Hematopoietic multipotent progenitor cell treated with erythropoietin and hydrocortisone succinate and interleukin-3 and kit ligand, for 4 days (in vitro differentiated cells): Measurements from ENCODE around the gene LBX2.
A peak's percentile ranks its signal among the peaks of the same experiment; 100 is the strongest.

Source experiments
- DNase-seq: peaks from one replicate; pipeline ENCODE4 v3.0.0-alpha.2; 2015

The LBX2 gene

DNA sequence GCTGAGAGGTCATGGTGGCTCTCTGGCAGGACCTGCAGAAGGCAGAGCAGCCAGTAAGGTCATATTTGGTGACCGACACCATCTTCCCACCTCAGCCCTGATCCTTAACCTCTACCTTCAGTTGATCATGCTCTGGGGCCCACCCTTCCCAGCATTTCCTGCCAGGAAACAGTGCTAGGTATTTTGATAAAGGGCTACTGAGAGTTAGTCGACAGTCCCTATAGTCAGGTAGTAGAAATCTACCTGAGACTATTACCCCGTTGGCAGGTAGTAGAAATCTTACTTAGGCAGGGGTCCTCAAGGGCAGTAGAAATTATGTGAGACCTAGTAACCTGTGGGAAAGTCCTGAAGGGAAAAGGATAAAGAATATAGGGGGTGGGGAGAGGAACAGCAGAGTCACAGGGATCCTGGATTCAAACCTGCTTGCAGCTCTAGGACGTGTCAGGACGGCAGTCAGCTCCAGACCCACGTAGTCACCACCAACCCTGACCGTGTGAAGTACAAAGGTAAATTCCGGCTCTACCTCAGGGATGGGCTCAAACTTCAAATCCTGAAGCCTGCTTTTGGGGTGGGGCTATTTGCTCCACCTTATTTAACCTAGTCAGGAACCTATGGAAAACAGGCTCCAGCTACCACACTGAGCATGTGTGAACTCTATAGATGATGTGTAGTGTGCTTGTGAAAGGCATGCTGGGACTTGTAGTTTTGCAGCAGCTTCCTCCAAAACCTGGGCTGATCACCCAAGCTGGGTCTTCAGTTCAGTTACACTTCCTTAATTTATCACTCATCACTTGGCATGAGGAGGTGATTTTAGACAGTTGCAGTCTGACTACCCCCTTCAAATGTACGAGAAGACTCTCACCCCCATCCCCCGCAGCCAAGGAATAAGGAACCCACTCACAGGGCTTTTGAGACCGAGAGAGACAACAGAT lies 26.6 kb upstream of the LBX2 start, which contains the start of gene DQX1:
Gene DQX1, minus strand, starts transcription at position 515 of the 932 bp plus-strand sequence. Its CDS starts 502 bp downstream, at position 13.
- peak; percentile 77 for DNase-seq

DNA sequence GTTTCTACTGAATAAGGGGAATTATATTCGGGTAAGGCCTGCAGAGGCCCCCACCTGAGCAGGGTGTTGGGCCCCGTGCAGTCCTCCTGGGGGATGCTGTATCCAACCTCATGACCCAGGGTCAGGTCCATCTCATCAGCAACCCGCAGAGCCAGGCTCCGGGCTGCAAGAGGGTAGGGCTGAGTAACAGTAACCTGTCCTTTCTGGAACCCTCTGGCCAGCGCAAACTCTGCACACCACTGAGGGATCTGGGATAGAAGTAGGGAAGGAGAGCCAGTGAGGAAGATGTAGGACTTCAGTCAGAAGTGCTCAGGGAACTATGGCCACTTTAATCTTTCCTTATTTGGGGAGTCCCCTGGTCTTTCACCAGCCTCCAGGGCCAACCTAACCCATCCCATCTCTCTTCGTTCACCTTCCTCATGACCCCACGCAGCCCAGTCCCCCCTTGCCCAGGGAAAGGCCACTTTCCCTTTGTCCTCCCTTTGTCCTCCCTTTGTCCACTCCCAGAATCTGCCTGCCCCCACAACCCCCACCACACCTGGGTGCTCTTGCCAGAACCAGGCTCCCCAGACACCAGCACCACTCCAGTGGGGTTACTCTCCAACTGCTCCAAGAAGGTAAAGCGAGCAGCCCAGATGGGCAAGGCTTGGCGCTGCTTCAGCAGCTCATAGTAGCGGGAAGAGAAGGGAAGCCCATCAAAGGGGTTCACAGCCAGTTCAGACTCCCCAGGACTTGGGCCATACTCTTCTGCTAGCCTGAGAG lies 25.7 kb upstream of the LBX2 start:
- DNase-seq, result no peak

DNA sequence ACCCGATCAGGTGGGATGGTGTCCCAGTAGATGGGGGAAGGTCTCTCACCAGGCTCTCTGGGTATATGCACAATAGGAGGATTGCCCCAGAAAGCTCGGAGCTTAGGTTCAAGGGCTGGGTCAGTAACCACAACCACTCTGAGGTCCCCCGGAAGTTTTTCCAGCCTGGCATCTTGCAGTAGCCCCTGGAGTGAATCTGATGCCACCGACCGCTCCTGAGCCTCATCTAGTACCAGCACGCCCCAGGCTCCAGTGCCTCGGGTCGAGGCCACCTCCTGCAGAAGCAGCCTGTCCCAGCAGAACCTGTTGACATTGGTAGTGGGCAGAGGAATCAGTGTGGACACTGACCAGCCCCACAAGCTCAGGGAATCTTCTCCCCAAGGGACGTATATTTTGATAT lies 24.6 kb upstream of the LBX2 start:
- DNase-seq, result no peak

DNA sequence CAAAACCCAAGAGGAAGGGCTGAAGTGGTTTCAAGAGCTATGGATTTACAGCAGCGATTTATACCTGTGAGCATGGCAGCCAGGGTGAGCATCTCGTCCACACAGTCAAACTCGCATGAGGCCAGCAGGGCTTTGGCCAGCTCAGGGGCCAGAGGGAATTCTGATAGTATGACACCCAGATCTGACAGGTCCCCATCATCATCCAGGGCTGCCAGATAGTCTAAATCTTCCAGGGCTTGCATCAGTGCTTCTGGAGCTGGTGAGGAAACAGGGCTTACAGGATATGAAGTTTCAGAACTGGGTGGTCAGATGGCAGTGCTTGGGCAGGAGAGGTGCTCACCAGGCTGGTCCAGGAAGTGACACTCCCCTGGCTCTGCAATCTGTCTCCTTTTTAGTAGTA lies 23.1 kb upstream of the LBX2 start:
- DNase-seq, result no peak

DNA sequence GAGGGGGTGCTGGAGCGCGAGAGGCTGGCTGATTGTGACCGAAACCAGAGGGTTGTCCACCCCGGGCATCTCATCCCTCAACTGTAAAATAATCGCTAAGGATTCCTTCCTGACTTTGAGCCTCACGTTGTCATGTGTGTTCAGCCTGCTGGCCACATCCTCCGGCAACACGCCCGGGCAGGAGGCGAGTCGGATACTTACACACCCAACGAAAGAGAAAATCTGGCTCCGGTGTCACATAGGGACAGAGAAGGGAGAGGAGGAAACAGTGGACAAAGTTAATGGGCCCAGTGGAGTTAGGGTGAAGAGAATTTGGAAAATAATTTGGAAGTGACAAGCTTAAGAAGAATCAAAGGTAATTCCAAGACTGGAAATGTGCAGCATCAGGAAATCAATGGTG lies 17.2 kb upstream of the LBX2 start:
- no peak for DNase-seq

DNA sequence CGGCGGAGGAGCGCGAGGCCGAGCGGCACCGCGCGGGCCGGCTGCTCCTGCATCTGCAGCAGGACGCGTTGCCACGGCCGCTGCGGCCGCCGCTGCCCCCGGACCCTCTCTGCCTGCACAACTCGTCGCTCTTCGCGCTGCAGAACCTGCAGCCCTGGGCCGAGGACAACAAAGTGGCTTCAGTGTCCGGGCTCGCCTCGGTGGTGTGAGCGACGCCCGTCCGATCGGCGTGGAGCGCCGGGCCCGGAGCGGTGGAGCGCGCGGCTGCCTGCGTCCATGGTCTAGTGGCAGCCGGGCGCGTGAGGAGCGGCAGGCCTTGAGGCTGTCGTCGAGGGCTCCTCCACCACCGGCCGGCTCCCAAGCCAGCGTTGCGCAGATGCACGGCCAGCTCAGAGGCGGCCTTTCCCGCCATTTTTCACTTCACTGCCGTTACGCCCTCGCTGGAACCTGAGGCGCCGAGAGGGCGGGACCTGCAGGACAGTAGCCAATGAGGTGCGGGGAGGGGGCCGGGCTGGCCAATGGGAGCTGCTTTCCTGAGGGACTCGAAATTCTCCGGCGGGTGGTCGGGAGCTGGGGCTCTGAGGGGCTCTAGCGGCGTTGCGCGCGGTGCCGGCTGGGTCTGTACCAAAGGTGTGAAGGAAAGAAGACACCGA lies 16.7 kb upstream of the LBX2 start:
- DNase-seq, result peak; percentile 89

DNA sequence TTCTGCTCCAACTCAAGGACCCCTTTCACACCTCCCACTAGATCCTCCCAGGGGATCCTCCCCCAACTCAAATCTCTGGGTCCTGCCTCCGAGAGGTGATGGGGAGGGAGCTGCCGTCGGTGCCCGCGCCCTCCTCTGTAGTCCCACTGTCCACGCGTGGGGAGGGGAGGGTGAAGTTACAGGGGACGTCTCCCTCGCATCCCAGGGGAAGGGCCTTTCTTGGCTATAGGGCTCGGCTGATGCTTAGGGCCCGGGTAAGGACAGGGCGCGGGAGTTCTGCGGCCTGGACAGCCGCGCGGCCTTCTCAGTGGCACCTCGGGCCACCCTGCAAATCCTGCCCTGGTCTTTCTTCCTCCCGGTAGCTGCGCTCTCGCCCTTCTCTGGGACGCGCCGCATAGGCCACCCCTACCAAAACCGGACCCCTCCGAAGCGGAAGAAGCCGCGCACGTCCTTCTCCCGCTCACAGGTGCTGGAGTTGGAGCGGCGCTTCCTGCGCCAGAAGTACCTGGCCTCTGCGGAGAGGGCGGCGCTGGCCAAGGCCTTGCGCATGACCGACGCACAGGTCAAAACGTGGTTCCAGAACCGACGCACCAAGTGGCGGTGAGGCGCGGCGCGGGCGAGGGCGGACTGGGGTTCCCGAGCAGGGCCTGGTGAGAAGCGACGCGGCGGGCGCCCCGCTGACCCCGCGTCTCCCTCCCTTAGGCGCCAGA lies 16.0 kb upstream of the LBX2 start:
- DNase-seq, result no peak

DNA sequence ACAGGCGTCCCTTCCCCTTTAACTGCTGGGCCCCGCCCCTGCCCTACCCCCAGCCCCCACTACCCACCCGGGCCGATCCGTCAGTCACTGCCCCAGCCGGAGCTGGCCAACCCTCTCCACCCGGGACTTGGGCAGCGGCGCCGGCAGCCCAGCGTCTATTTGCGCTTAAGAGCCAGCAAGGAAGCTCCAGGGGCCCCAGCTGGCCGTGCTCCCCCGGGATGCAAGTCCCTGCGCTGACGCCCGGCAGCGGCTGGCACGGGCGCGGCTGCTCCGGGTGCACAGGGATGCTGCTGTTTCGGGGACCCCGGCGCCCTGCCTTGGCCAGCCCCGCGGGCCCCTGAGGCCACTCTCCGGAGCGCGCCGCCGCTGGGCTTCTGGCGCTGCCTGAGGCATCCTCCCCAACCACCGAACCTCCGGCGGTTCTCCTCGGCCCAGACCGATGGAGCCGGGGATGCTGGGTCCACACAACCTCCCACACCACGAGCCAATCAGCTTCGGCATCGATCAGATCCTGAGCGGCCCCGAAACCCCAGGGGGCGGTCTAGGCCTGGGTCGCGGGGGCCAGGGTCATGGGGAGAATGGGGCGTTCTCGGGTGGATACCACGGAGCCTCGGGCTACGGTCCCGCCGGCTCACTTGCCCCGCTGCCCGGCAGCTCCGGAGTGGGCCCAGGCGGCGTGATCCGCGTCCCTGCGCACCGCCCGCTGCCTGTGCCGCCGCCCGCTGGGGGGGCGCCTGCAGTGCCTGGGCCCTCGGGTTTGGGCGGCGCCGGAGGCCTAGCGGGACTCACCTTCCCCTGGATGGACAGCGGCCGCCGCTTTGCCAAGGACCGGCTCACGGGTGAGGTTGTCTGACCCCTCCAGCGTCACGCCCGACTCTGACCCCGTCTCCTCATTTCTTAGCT lies 15.2 kb upstream of the LBX2 start, which contains the start of gene TLX2:
Gene TLX2, plus strand, starts transcription at position 83 of the 903 bp plus-strand sequence. Its CDS starts 357 bp downstream, at position 440.
- DNase-seq, result peak; percentile 42

DNA sequence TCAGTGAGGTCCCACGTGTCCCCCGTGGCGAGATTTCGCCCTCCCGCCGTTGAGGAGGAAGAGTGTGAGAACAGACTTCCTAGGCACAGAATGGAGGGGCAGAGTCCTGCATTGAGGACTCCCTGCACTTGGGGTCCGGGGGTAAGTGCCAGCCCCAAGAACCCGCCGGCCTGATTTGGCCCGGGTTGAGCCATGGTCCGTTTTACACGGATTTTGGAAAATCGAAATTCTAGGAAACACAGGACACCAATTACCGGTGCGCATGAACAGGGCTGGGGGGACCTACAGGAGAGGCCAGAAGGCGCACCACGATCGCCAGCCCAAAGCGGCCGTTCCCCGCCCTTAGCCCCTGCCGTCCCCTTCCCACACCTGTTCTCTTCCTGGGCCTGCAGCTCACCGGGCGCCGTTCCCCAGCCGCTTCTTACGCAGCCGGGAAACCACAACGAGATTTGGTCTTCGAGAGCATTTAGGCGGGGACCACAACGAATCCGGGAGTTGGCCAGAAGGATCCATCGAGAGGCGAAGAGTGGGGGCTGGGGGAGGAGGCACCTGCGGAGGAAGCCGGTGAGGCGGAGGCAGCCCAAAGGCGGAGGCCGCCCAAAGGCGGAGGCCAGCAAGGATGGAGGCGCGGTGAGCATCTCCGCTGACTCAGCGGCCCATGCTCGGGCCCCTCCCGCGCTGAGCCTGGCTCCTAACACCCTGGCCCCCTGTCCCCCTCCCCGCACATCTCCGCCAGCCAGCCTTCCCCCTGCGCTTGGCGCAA lies 14.4 kb upstream of the LBX2 start:
- no peak for DNase-seq

DNA sequence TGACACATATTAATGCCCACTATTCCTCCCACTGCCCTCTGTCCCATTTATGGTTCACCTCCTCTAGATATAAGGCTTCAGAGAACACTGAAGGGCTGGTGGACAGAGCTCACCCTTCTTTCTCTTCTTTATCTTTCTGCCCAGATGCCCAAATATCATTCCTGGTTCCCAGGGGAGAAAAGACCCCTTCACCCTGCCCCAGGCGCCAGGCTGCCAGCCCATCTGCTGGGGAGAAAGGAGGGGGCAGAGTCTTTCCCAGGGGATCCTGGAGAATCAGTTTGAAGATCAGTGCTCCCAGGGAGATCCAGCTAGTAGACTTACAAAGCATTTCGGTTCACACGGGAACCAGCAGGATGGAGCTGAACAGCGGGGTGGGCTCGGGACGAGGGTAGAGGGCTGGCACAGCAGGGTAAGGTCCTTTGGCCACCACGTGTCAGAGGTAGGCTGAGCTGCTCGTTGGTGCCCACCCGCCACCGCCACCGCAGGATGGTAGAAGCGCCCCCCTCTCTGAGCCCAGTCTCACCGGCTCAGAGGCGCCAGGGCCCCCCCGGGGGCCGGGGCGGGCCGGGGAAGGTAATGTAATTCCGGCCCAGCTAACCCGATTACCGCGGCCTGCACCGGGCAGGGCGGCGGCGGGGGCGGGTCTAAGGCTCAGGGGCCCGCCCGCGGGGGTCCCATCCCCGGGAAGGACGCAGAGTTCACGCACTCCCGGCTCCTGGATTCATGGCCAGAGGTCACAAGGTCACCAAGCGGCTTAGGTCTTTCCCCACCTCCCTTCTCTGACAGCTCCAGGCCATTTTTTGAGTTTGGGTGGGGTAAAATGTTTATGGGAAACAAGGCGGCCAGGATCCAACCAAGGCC lies 13.6 kb upstream of the LBX2 start:
- DNase-seq, result no peak

DNA sequence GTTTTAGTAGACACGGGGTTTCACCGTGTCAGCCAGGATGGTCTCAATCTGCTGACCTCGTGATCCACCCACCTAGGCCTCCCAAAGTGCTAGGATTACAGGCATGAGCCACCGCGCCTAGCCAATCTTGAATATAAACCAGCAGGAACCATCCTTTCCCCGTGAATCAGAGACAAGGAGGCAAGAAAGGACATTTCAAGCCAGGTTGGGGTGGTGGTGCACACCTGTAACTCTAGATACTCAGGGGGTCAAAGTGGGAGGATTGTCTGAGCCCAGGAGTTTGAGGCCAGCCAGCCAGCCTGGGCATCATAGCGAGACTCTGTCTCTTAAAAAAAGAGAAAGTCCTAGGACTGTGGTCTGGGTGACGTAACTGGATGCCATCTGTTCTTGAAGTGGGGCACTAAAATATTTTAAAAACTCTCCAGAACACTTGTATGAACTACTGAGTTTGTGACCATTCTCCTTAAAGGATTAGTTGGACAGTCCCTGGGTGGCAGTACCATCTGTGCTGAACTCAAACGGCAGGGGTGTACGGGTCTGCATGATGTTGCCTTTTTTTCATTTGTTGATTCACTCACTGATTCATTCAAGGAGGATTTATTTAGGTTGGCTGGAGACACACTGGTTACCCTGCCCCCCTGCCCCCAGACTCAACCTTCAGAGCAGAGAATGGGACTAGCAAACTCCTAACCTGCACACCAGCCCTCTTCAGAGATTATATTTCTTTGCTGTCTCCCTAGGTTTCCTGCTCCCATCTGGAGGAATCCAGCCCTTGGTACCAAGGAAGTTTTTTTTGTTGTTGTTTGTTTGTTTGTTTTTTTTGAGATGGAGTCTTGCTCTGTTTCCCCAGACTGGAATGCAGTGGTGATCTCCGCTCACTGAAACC lies 11.9 kb upstream of the LBX2 start:
- no peak for DNase-seq

DNA sequence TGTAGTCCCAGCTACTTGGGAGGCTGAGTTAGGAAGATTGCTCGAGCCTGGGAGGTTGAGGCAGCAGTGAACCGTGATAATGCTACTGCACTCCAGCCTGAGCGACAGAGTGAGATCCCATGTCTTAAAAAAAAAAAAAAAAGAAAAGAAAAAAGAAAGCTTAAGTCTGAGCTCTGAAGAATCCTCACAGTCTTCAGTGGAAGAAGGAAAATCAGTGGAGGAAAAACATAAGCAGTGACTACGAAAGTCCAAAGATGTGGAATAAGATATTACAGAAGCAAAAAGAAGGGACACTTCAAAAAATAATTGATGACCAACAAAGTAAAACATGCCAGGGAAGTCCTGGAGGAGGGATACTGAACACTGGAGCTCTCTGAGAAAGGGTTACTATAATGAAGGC lies 10.9 kb upstream of the LBX2 start:
- no peak for DNase-seq

DNA sequence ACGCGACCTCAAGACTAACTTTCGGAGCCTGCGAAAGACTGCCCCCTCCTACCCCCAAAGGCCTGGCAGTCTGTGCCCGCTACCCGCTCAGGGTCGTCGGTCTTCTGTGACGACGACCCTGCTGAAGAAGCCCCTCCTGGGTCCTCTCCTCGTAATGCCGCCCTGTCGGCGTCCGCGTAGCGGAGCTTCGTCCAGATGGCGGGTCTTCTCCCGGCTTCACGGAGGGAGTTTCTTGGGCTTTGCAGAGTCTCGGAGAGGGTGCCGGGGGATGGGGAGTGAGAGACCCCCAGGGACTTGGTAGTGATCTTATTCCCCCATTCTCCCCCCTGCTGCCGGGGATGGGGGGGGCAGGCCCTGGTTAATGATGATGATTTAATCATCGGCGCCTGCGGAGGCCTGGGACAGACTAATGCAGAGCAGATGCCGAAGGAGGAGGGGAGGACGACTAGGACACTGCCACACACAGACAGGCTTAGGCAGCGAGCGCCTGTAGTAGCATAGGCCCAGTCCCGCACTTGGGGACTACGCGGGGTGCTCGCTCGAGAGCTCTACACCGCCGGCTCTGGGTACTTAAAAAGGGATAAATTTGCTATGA lies 8.6 kb upstream of the LBX2 start:
- peak; percentile 40 for DNase-seq

DNA sequence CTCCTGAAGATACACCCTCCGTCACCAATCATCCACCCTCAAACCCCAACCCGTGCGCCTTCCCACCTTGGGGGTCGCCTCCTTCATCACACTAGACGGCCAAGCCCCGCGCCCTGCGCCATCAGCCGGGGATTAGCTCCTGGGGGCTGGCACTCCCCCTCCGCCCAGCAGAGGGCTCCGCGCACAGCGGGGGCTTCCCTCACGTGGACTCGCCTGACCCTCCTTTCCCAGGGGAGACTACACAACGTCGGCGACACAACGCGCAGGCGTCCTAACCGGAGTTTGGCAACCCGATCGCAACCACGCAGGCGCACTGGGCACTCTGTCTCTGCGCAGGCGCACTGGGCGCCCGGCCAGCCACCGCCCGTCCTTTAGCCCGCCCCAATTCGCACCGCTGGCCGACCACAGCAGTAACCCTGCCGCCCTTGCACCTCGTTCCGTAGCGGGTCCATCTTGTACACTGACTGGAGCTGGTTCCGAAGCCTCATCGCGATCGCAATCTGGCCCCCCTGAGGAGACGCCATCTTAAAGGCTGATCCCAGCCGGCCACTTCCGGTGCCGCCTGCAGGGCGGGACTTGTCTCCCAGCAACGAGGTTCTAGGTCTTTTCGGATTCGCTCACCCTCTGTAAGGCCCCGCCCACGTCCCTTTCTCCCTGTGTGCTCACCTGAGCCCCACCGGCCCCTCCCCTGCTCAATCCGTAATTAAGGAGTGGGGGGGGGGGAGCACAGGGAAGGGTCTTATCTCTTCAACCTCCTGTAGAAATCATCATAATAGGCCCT lies 7.9 kb upstream of the LBX2 start, which contains the start of gene PCGF1:
Gene PCGF1, minus strand, starts transcription at position 551 of the 781 bp plus-strand sequence. Its CDS starts 27 bp downstream, at position 524.
- peak; percentile 99 for DNase-seq

DNA sequence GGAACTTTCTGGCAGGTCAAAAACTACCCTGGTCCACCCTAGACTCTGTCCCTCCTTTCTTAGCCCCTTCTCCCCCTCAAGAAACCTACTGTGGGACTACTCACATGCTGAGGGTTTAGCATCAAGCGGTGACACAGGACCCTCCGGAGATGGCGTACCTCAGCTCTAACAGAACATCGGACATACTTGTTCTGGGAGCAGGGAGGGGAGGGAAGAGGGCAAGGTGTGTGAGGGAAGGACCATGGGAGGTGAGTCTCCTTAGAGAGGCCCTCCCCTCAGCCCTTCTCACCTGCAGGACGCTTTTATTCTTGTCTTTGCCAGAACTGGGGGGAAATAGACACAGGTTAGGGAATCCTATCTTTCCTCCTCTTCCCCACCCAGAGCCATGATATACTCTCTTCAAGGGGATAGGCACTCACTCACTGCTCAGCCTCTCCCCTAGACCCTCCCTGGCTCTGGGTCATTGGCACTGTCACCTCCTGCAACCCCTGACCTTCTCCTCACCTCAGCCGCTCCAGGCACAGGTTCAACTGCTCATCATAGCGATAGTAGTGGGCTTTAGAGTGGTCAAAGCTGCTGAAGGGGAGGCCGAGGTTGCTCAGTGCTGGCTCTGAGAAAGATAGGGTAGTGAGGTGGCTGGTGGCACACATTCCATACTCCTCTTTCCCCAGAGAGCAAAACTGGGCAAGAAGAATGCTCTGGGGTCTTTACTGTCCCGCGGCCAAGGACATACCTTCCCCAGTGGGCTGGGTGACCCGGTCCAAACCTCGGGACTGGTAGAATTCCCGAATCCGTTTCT lies 6.2 kb upstream of the LBX2 start:
- DNase-seq, result no peak

DNA sequence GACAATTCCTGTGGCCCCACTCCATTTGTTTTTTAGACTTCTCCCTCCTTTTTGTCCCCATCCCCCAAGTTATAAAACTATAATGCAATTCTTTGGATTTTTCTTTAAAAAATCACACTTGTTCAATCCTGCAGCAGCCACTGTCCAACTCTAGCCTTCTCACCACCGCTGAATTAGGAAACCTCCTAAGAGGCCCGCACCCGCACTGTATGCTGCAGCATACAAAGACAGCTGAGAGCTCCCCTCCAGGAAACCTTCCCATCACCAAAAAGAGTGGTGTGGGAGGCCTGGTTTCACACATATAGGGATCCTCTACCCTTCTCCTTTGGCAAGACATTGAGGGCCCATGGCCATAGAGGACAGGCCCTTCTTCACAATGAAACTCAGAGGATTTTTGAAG lies 5.2 kb upstream of the LBX2 start:
- DNase-seq, result no peak
